ENCODE measurements around the gene NOC3L.

- TF ChIP-seq CTCF (IDR thresholded peaks at IDR 0.05) = no peak
- no peak for TF ChIP-seq POLR2A (IDR thresholded peaks at IDR 0.05)
Measured at GRCh38 chr10:94310369-94310768, 52.4 kb downstream of the NOC3L start.
